HEK293T (cell line): ENCODE results near the gene SLF2.
"Not testable (repeated sequence)": the region's sequence is repeated elsewhere in the genome, so short reads cannot be mapped to it uniquely, and the experiment has no call there.

Experiments used
- ARNT ChIP-seq: fragments of 450-650 bp; IDR thresholded peaks from 2 replicates; pipeline ENCODE4 v1.6.1; 2017; ENCODE audit warnings: mild to moderate bottlenecking
- BHLHE40 ChIP-seq: fragments of 450-650 bp; IDR thresholded peaks from 2 replicates; pipeline ENCODE4 v1.6.1; 2016; ENCODE audit warnings: mild to moderate bottlenecking, moderate library complexity, borderline replicate concordance
- CTBP1 ChIP-seq: fragments of 450-650 bp; IDR thresholded peaks from 2 replicates; pipeline ENCODE4 v1.6.1; 2016; ENCODE audit warnings: borderline replicate concordance
- ELF4 ChIP-seq: fragments of 450-650 bp; IDR thresholded peaks from 2 replicates; pipeline ENCODE4 v1.6.1; 2017; ENCODE audit warnings: antibody characterized with exemption
- FOXA1 ChIP-seq: fragments of 450-650 bp; IDR thresholded peaks from 2 replicates; pipeline ENCODE4 v1.6.1; 2016; ENCODE audit warnings: mild to moderate bottlenecking
- FOXK2 ChIP-seq: fragments of 450-650 bp; IDR thresholded peaks from 2 replicates; pipeline ENCODE4 v1.6.1; 2016; ENCODE audit warnings: mild to moderate bottlenecking
- FOXM1 ChIP-seq: fragments of 450-650 bp; IDR thresholded peaks from 2 replicates; pipeline ENCODE4 v1.6.1; 2017; ENCODE audit warnings: mild to moderate bottlenecking, borderline replicate concordance
- LEF1 ChIP-seq: fragments of 450-650 bp; IDR thresholded peaks from 2 replicates; pipeline ENCODE4 v1.6.1; 2017; ENCODE audit warnings: mild to moderate bottlenecking, borderline replicate concordance
- NFRKB ChIP-seq: fragments of 450-650 bp; IDR thresholded peaks from 2 replicates; pipeline ENCODE4 v1.6.1; 2016; ENCODE audit warnings: mild to moderate bottlenecking, moderate library complexity
- SP1 ChIP-seq: fragments of 450-650 bp; IDR thresholded peaks from 2 replicates; pipeline ENCODE4 v1.6.1; 2017
- TARDBP ChIP-seq: fragments of 450-650 bp; IDR thresholded peaks from 2 replicates; pipeline ENCODE4 v1.6.1; 2016

DNA sequence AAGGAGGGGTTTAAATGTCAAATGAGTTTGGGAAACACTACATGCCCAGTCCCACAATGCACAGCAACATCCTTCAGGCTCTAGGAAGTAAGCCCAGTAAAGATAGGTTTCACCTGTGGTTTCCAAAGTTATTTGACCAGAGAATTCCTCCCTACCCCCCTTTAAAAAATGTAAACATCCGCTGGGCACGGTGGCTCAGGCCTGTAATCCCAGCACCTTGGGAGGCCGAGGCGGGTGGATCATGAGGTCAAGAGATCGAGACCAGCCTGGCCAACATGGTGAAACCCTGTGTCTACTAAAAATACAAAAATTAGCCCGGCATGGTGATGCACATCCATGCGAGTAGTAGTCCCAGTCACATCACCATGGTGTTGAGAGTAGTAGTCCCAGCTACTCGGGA lies 62.6 kb downstream of the SLF2 start:
- not testable (repeated sequence) for TF ChIP-seq SP1, ARNT, BHLHE40, CTBP1, FOXA1, NFRKB, FOXK2, TARDBP, FOXM1, ELF4, LEF1
